Endothelial cell of umbilical vein (primary cell): ENCODE data around the gene MESP1. TPM values are rescaled to one million over a fixed set of nuclear protein-coding genes. Genes with fewer than 3 reads are reported as not detected.

Experiments used
- BruUV-seq: library from RNA; stranded (reverse); fragments of 400-500 nt; replicated peaks from 2 replicates; lab custom pipeline; 2021; lab: Mats Ljungman, UMichigan
- CTCF ChIA-PET: fragments of 300-600, 350-600 bp; sonication (Branson Sonifier 250); formaldehyde crosslinking; loops from one replicate; lab custom pipeline; 2021; ENCODE audit warnings: antibody characterized with exemption, inconsistent platforms; lab: Charles Lee
- POLR2A ChIA-PET: fragments of 300-600, 350-600 bp; sonication (Branson Sonifier 250); formaldehyde crosslinking; loops from one replicate; lab custom pipeline; 2021; ENCODE audit warnings: antibody characterized with exemption, inconsistent platforms; lab: Charles Lee
- DNase-seq: peaks from one replicate; pipeline ENCODE4 v3.0.0-alpha.2; 2011; ENCODE audit warnings: low read depth, low spot score
- FAIRE-seq: peaks from 2 replicates; lab custom pipeline; 2011; peaks lifted over from hg19 to GRCh38; lab: Jason Lieb, UNC
- H2AFZ ChIP-seq: 2 replicates; pipeline ENCODE4 v1.6.0; 2012; ENCODE audit warnings: low read depth, low read length, control low read depth, inconsistent platforms
- H3K27ac ChIP-seq: 2 replicates; pipeline ENCODE4 v1.5.1; 2011; ENCODE audit warnings: low read depth, mild to moderate bottlenecking, control low read depth, low read length, moderate library complexity; ENCODE audit not compliant: insufficient read depth
- H3K27me3 ChIP-seq, 2 experiments: 2 replicates each; pipeline versions ENCODE4 v1.6.0 to v1.6.1; 2011; ENCODE audit warnings: low read length in 2 of 2, mixed read lengths in 1 of 2; ENCODE audit not compliant: control insufficient read depth in 2 of 2, insufficient read depth in 2 of 2
- H3K36me3 ChIP-seq, 2 experiments: 2 replicates in 1 of 2; 3 replicates in 1 of 2; pipeline ENCODE4 v1.5.1; 2011; ENCODE audit warnings: low read length in 2 of 2, mild to moderate bottlenecking in 1 of 2, moderate library complexity in 1 of 2; ENCODE audit not compliant: control insufficient read depth in 2 of 2, insufficient read depth in 2 of 2; ENCODE audit errors: extremely low read depth in 1 of 2
- H3K4me1 ChIP-seq: 3 replicates; pipeline ENCODE4 v1.5.1; 2011; ENCODE audit warnings: mild to moderate bottlenecking, low read length; ENCODE audit not compliant: control insufficient read depth, insufficient read depth; ENCODE audit errors: extremely low read depth
- H3K4me2 ChIP-seq: 2 replicates; pipeline ENCODE4 v1.6.1; 2011; ENCODE audit warnings: low read length, control low read depth, mixed read lengths; ENCODE audit not compliant: insufficient read depth
- H3K4me3 ChIP-seq, 3 experiments: fragments of 200-600 bp in 1 of 3; sonication (generic), shearing (Covaris generic) in 1 of 3; replicated peaks in 1 of 3; 2 replicates each; pipeline ENCODE4 v1.5.1; 2011 to 2016; ENCODE audit warnings: control low read depth in 3 of 3, low read length in 3 of 3, mild to moderate bottlenecking in 2 of 3, inconsistent platforms in 1 of 3, low read depth in 1 of 3, moderate library complexity in 1 of 3; ENCODE audit not compliant: insufficient read depth in 1 of 3
- H3K79me2 ChIP-seq: 2 replicates; pipeline ENCODE4 v1.6.0; 2012; ENCODE audit warnings: low read length, inconsistent platforms; ENCODE audit not compliant: control insufficient read depth, insufficient read depth
- H3K9ac ChIP-seq: replicated peaks from 2 replicates; pipeline ENCODE3; 2011; ENCODE audit warnings: low read length, control low read depth; ENCODE audit not compliant: insufficient read depth; ENCODE audit errors: extremely low read depth
- H3K9me1 ChIP-seq: replicated peaks from 3 replicates; pipeline ENCODE4 v1.6.0; 2011; ENCODE audit warnings: mild to moderate bottlenecking, low read length; ENCODE audit not compliant: control insufficient read depth, insufficient read depth; ENCODE audit errors: extremely low read depth
- H3K9me3 ChIP-seq: replicated peaks from 2 replicates; pipeline ENCODE4 v1.5.1; 2012; ENCODE audit warnings: low read length, inconsistent platforms; ENCODE audit not compliant: control insufficient read depth, insufficient read depth
- H4K20me1 ChIP-seq: replicated peaks from 2 replicates; pipeline ENCODE3; 2011; ENCODE audit warnings: mild to moderate bottlenecking, low read length; ENCODE audit not compliant: control insufficient read depth, insufficient read depth; ENCODE audit errors: extremely low read depth
- CTCF ChIP-seq, 2 donors: IDR thresholded peaks; 1 replicate in 1 of 2; 2 replicates in 1 of 2; pipeline ENCODE4 v1.5.1; 2011; ENCODE audit warnings: low read length in 2 of 2, mild to moderate bottlenecking in 2 of 2, moderate library complexity in 2 of 2, control low read depth in 1 of 2, inconsistent platforms in 1 of 2, low read depth in 1 of 2; ENCODE audit not compliant: insufficient read depth in 1 of 2; ENCODE audit errors: extremely low read depth in 1 of 2
- EZH2 ChIP-seq: IDR thresholded peaks from 2 replicates; pipeline ENCODE4 v1.6.1; 2012; ENCODE audit warnings: borderline replicate concordance, low read depth, mild to moderate bottlenecking, moderate library complexity, low read length, inconsistent platforms; ENCODE audit not compliant: severe bottlenecking
- FOS ChIP-seq: IDR thresholded peaks from 2 replicates; pipeline ENCODE4 v1.6.1; 2011; ENCODE audit warnings: mild to moderate bottlenecking, low read length, moderate library complexity, borderline replicate concordance; ENCODE audit not compliant: insufficient read depth
- GATA2 ChIP-seq: IDR thresholded peaks from 2 replicates; pipeline ENCODE4 v1.7.0; 2011; ENCODE audit warnings: low read depth, mild to moderate bottlenecking, moderate library complexity, mixed read lengths, low read length; ENCODE audit not compliant: insufficient read length, insufficient read depth
- JUN ChIP-seq: IDR thresholded peaks from 2 replicates; pipeline ENCODE4 v1.6.1; 2011; ENCODE audit warnings: borderline replicate concordance, low read depth; ENCODE audit not compliant: insufficient read length, insufficient read depth
- MAX ChIP-seq: IDR thresholded peaks from 2 replicates; pipeline ENCODE4 v1.6.1; 2011; ENCODE audit not compliant: insufficient read depth, insufficient read length
- MYC ChIP-seq: IDR thresholded peaks from one replicate; pipeline ENCODE4 v1.6.1; 2011; ENCODE audit warnings: mild to moderate bottlenecking, low read depth, low read length
- POLR2A ChIP-seq: IDR thresholded peaks from 2 replicates; pipeline ENCODE4 v1.6.1; 2012; ENCODE audit warnings: low read depth, mild to moderate bottlenecking, control low read depth, low read length
- POLR2AphosphoS5 ChIP-seq: IDR thresholded peaks from 2 replicates; pipeline ENCODE4 v1.6.1; 2012; ENCODE audit warnings: low read depth, mild to moderate bottlenecking, control low read depth, low read length, moderate library complexity; ENCODE audit not compliant: insufficient read depth
- dilution Hi-C: fragments of 300-500 bp; cut with MboI; formaldehyde crosslinking; loops from one replicate; pipeline ENCODE4 v1.15.0; 2019; ENCODE audit warnings: low sequenced_read_pairs; ENCODE audit not compliant: extremely low pct_ligation_motif_present
- intact Hi-C: fragments of 100-400 bp; cut with micrococcal nuclease; formaldehyde crosslinking; loops from one replicate; pipeline ENCODE4 v1.10.0; 2022
- polyA plus RNA-seq, 4 experiments: library from polyadenylated mRNA; depleted of rRNA in 3 of 4; stranded (reverse) in 3 of 4; unstranded in 1 of 4; fragments of >200 nt; gene quantifications; 2 replicates each; pipeline versions ENCODE4 v1.2.1 to v1.2.3, GENCODE V29; 2011 to 2012; ENCODE audit warnings: missing spikeins in 1 of 4
- total RNA-seq: library from RNA; stranded (reverse); gene quantifications from 2 replicates; pipeline ENCODE4 v1.2.3, GENCODE V29; 2021

Gene MESP1
- total and polyA plus RNA-seq, 2 donors (not counting 3 experiments of a cell fraction or from before 2014, with no cell fraction given), result 0.68 to 1.7 TPM

- Histone ChIP-seq H3K9me3 (no peaks in the 10 kb centered on the region), H3K36me3 (no peaks in the 10 kb centered on the region), H3K4me2 (no peak overlapping the region), H3K79me2 (no peaks in the 10 kb centered on the region), H3K9ac (no peak overlapping the region), H2AFZ (no peak overlapping the region), H3K4me3 (no peak overlapping the region), H3K4me1 (no peaks in the 10 kb centered on the region), H3K27ac (no peak overlapping the region), H3K27me3 (peaks cover 0 to 5% of the 10 kb centered on the region in 2 experiments), H4K20me1 (no peaks in the 10 kb centered on the region), H3K9me1 (no peaks in the 10 kb centered on the region)
- DNase-seq, result no peak
- BruUV-seq, result no TSS peak
- no peak for TF ChIP-seq GATA2
- no peak for TF ChIP-seq POLR2AphosphoS5
- no peak for TF ChIP-seq MAX
- no peak for TF ChIP-seq MYC
- no peak for TF ChIP-seq EZH2
- TF ChIP-seq CTCF (IDR thresholded peaks at IDR 0.05; ENCODE audit: extremely low read depth in 1 of 2, insufficient read depth in 1 of 2, low read depth in 1 of 2, low read length in 2 of 2), result no peak
- TF ChIP-seq POLR2A, result no peak
- no peak for TF ChIP-seq FOS
- TF ChIP-seq JUN, result no peak
- intact Hi-C loops (no loop called here), dilution Hi-C loops (loop anchor here (25.0 kb wide), 1 partner anchor 105 kb away; no protein-coding TSS in a partner anchor)
- CTCF ChIA-PET, result interaction anchor here (2.2 to 12.2 kb wide), 3 partner anchors 17 to 132 kb away, joined by 11 to 599 read pairs (median 210); no protein-coding TSS in a partner anchor
- FAIRE-seq, result no peak
- POLR2A ChIA-PET, result no interaction called here
Measured at GRCh38 chr15:89756897-89757296, 5.8 kb upstream of the MESP1 start.
